DMS114 treated with DMSO at 0.1 percent for 48 hours (cell line): ENCODE measurements around the gene GIPC2.
"Not testable (repeated sequence)": the region's sequence is repeated elsewhere in the genome, so short reads cannot be mapped to it uniquely, and the experiment has no call there.

Source experiments
- DNase-seq: peaks from one replicate; lab custom pipeline; 2025; ENCODE audit not compliant: unreplicated experiment; lab: John Stamatoyannopoulos, UW

GIPC2 gene

GRCh38 chr1:78068681-78069283 lies 23.0 kb downstream of the GIPC2 start:
- no peak for DNase-seq

GRCh38 chr1:78069784-78070183 lies 24.0 kb downstream of the GIPC2 start:
- DNase-seq = no peak

DNA sequence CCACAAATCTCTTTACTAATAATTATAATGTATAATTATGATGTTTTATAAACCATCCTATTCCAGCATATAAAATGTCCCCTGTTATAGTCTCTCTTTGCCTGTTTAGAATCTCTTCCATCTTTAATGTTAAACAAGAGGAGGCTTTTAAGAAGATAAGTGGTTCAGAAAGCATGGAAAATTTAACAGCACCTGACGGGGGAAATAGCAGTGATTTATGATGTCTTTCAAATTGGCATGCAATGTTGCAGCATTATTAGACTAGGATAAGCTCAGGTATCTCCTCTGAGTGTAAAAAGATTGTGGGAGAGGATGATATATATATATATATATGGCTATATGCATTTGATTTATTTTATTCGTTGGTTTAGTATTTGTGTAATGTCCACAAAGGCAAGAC lies 24.4 kb downstream of the GIPC2 start:
- DNase-seq = no peak

DNA sequence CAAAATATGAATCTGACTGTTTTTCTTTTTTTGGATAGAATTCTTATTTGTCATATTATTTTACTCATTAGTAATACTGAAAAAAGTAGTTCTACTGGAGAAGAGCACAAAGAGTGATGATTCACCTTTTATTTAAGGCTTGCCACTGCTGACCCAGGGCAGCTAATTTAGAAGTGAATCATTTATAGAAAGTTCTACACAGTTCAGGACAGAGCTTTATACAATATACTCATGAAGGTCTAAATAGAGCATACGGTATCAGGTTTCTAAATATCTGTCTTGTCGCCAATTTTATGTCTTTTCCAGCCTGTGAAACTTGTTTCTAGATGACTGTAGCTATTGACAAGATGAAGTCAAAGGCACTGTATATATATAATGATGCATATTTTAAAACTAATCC lies 25.0 kb downstream of the GIPC2 start:
- DNase-seq = no peak

DNA sequence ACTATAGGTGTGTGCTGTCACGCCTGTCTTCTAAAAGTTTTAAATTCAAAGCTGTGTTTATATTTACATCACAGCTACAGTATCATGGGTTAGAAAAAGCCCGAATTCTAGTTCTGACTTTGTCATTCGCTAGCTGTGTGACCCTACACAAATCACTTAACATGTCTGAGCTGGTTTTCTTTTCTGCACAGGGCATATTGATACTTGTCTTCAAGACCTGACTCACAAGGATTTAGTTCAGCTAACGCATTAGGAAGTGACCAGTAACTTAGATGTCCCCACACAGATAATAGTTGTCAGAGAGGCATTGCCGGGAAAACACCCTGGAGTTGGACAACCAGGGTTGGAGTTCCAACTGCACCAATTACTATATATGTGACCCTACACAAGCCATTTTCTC lies 25.9 kb downstream of the GIPC2 start:
- no peak for DNase-seq

DNA sequence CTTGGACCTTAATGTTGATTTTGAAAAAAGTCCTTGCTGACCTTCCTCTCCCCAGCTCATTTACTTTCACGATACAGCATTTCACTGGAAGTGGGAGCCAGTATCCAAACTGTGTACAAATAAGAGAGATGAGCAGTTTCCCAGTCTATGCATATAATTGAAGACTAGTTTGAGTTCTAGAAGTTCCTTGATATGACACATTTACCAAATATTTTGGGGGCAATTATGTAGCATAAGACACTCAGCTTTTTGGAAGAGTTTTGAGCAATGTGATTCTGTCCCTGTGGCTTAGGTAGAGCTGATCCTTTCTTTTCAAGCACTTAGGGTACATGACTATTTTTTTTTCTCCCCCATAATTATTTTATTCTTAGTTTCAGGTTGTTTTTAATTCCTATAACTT lies 26.4 kb downstream of the GIPC2 start:
- DNase-seq = no peak

DNA sequence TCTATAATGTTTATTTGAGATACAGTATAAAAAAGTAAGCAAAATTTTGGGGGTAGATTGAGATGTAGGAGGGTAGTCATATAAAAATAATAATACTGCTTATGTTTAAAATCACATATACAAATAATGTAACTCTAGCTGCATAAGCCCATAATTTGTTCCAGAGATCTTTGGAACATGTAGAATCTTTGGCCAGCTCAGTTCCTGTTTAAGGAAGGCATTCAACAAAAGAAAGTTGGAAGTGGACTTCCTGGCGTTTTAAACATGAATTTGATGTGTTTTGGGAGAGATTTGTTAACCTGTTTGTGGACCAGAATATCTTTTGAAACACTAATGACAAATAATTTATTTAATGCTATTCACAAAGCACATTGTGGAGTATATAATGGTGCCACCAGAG lies 27.7 kb downstream of the GIPC2 start:
- no peak for DNase-seq

- DNase-seq = no peak
Measured at GRCh38 chr1:78075621-78076020, 29.9 kb downstream of the GIPC2 start.

DNA sequence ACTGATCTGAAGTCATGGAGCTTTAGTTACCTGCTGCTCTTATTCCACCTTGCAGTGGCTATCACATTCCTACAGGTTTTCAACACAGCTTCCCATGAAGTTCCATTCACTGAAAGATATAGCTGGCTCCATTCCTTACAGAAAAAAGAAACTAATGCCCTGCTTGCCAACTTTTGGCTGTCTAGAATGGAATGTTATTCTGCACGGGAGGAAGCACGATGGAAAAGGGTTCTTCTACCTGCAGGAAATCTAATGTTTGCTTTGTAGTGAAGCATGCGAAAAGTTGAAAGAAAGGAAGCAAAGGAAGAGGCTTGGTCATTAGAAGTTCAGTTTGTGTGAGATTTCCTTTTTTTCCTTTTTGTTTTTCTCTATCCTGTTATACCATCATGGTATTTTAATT lies 32.6 kb downstream of the GIPC2 start:
- DNase-seq = no peak

- no peak for DNase-seq
Measured at GRCh38 chr1:78079580-78079979, 33.8 kb downstream of the GIPC2 start.

- DNase-seq = no peak
Measured at GRCh38 chr1:78080767-78081166, 35.0 kb downstream of the GIPC2 start.

DNA sequence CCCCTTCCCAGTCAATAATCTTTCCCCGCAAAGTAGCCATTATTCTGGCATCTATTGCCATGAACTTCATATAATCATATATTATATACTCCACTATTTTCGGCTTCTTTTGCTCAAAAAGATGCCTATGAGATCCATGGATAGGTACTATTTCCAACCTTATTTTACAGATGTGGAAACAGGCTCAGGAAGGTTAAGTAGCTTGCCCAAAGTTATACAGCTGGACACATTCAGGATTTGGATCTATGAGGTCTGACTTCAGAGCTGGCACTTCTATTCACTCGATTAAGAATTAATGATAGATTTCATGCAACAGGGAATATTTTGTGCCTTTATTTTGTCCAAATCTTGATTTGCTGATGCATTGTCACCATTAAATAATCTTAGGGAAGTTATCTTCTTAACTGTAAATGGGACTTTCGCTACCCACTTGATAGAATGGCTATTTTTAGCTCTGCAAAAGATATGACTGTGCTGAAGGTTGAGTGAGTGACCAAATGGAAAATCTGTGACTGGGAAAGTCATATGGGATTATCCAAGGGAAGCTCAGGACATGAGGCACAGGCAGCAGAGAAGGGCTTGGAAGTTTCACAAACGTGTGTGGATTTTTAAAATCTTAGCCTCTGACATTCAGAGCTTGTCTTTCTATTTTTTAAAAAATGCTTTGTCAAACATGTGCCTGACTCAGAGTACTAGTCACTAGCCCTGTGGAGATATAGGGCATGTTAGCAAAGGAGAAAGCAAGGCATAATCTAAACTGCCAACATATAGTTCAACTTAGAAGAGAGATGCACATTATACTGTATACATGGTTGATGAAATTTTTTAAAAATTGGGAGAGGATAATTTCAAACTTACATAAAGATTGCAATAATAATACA lies 36.5 kb downstream of the GIPC2 start:
- DNase-seq = no peak

DNA sequence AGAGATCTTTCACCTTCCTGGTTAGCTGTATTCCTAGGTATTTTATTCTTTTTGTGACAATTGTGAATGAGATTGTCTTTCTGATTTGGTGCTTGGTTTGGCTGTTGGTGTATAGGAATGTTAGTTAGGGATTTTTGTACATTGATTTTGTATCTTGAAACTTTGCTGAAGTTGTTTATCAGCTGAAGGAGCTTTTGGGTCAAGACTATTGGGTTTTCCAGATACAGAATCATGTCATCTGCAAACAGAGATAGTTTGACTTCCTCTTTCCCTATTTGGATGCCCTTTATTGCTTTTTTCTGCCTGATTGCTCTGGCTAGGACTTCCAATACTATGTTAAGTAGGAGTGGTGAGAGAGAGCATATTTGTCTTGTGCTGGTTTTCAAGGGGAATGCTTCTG lies 38.9 kb downstream of the GIPC2 start:
- DNase-seq = not testable (repeated sequence)

- no peak for DNase-seq
Measured at GRCh38 chr1:78086697-78087096, 40.9 kb downstream of the GIPC2 start.

DNA sequence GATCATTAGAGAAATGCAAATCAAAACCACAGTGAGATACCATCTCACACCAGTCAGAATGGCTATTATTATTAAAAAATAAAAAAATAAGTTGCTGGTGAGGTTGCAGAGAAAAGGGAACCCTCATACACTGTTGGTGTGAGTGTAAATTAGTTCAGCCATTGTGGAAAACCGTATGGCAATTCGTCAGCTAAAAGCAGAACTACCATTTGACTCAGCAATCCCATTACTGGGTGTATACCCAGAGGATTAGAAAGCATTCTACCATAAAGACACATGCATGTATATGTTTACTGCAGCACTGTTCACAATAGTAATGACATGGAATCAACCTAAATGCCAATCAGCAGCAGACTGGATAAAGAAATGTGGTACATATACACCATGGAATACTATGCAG lies 42.2 kb downstream of the GIPC2 start:
- no peak for DNase-seq

DNA sequence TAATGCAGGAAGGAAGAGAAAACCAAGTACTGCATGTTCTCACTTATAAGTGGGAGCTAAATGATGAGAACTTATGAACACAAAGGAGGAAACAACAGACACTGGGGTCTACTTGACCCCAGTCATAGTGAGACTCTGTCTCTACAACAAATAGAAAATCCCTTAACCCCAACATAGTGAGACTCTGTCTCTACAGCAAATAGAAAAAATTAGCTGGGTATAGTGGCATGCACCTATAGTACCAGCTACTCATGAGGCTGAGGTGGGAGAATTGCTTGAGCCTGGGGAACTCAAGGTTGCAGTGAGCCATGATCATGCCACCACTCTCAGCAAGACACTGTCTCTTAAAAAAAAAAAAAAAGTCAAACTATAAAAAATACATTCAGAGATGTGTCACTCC lies 42.7 kb downstream of the GIPC2 start:
- no peak for DNase-seq

DNA sequence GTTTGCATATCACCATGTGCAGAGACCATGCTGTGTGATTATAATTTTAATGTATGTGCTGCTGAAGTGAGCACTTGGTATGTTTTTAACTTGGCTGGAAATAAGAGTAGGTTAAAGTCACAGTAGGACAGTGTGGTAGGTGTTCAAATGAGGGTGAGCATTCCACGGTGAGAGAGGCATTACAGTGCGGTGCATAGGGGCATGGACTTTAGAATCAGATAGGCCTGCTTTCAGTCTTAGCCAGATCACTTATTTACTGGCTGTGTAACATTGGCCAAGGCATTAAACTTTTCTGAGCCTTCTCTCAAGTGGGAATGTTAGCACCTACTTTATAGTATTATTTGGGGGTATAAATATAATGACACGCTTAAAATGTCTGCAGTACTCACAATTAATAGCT lies 43.2 kb downstream of the GIPC2 start:
- no peak for DNase-seq

GRCh38 chr1:78090472-78091133 lies 44.8 kb downstream of the GIPC2 start:
- no peak for DNase-seq

GRCh38 chr1:78091215-78091813 lies 45.5 kb downstream of the GIPC2 start:
- no peak for DNase-seq

DNA sequence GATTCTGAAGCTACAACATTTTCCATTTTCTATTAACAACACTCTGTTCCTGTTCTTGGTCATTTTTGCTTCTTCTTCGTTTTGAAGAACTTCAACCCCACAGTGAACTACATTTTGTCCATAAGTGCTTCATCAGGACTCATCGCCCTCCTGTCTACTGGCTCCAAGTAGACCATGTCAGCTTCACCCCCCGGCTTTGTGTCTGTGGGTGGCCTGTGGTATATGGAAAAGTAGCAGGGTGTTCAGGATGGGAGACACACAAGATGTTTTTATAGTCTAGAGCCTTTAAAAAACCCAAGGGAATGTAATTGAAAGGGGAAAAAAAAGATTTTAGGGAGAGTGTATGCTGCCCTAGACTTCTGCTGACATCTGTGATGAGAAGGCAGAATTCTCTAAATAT lies 46.1 kb downstream of the GIPC2 start:
- no peak for DNase-seq

DNA sequence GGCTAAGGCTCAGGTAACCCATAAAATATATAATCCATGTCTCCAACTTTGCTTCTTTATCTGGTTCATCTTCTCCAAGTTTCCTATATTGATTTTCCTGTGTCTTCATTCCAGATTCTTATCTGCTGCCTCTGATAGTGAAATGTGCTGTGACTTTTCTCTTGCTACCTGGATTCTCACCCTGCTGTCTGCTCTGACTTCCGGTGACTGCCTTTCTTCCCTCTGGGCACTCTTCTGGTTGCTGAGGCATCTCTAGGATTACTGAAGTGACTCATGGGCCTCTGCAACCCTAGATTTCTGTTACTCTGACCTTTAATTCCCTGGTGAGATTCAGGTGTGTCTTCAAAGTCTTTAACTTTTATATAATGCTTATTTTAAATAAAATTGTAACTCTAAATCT lies 46.9 kb downstream of the GIPC2 start:
- DNase-seq = no peak

DNA sequence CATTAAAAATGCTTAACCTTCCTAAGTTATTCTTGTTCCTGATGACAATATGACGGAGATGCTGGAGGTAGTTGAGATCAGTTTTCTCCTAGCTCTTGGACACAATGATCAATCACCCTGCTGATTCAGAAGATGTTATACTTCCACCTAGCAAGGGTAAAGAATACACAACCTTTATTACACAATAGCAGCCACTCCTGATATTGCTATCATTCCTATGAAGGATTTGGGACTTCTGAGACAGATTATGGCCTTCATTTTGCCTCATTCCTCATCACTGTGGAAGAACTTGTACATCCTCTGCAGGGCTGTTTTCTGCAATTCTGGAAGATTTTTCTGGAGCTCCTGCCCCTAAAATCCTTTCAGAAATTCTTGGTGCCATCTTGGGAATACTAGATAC lies 47.8 kb downstream of the GIPC2 start:
- no peak for DNase-seq
